ENCODE data around the gene STK17B. TPM values are rescaled to one million over a fixed set of nuclear protein-coding genes. Genes with fewer than 3 reads are reported as not detected.

STK17B gene
- total and polyA plus RNA-seq, 2 donors (not counting 1 experiment from before 2014, with no cell fraction given), result 39.0 to 43.1 TPM

GRCh38 chr2:196186266-196186980 is 15.0 kb upstream of the STK17B start:
- Histone ChIP-seq H2AFZ (ENCODE audit: low read length) (no peak overlapping the region), H3K9ac (ENCODE audit: insufficient read depth, low read length) (no peak overlapping the region), H3K27me3 (ENCODE audit: control insufficient read depth, insufficient read depth, low read length) (no peaks in the 10 kb centered on the region), H3K27ac (ENCODE audit: insufficient read depth, low read length) (no peak overlapping the region), H3K4me2 (ENCODE audit: extremely low read depth, insufficient read depth, low read length) (no peak overlapping the region), H3K9me3 (ENCODE audit: control insufficient read depth, insufficient read depth, low read depth, low read length) (no peaks in the 10 kb centered on the region), H4K20me1 (ENCODE audit: control insufficient read depth, extremely low read depth, insufficient read depth, low read length) (no peaks in the 10 kb centered on the region), H3K36me3 (ENCODE audit: control insufficient read depth, insufficient read depth, low read length) (no peaks in the 10 kb centered on the region), H3K4me1 (ENCODE audit: control insufficient read depth, extremely low read depth, insufficient read depth, low read length) (no peaks in the 10 kb centered on the region), H3K4me3 (replicated peaks in 1 of 4; ENCODE audit: control extremely low read depth in 1 of 4, insufficient read depth in 1 of 4, low read depth in 3 of 4, low read length in 4 of 4) (no peak overlapping the region), H3K79me2 (ENCODE audit: control insufficient read depth, insufficient read depth, low read length) (no peaks in the 10 kb centered on the region)
- no peak for TF ChIP-seq EZH2 (IDR thresholded peaks at IDR 0.05; ENCODE audit: low read length, missing control alignments)
- TF ChIP-seq, protein P1, sequence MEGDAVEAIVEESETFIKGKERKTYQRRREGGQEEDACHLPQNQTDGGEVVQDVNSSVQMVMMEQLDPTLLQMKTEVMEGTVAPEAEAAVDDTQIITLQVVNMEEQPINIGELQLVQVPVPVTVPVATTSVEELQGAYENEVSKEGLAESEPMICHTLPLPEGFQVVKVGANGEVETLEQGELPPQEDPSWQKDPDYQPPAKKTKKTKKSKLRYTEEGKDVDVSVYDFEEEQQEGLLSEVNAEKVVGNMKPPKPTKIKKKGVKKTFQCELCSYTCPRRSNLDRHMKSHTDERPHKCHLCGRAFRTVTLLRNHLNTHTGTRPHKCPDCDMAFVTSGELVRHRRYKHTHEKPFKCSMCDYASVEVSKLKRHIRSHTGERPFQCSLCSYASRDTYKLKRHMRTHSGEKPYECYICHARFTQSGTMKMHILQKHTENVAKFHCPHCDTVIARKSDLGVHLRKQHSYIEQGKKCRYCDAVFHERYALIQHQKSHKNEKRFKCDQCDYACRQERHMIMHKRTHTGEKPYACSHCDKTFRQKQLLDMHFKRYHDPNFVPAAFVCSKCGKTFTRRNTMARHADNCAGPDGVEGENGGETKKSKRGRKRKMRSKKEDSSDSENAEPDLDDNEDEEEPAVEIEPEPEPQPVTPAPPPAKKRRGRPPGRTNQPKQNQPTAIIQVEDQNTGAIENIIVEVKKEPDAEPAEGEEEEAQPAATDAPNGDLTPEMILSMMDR (conservative IDR thresholded peaks at IDR 0.05 in 1 of 2, IDR thresholded peaks at IDR 0.05 in 1 of 2; ENCODE audit: low read depth in 1 of 2, low read length in 2 of 2), result no peak
- DNase-seq (ENCODE audit: low read depth in 2 of 2), result no peak

DNA sequence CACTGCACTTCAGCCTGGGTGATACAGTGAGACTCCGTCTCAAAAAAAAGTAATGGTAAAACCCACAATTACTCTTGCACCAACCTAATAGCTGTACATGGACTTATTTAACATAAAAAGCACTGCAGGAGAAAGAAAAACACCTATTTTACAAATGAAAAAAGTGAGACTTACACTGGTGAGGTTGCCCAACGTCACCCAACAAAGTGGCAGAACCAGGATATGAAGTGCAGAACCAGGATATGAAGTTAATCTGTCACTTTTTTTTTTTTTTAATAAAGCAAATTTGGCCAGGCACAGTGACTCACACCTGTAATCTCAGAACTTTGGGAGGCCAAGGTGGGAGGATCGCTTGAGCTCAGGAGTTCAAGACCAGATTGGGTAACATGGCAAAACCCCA is 13.5 kb upstream of the STK17B start:
- Histone ChIP-seq H3K4me2 (ENCODE audit: extremely low read depth, insufficient read depth, low read length) (no peak overlapping the region), H2AFZ (ENCODE audit: low read length) (no peak overlapping the region), H3K4me3 (replicated peaks in 1 of 4; ENCODE audit: control extremely low read depth in 1 of 4, insufficient read depth in 1 of 4, low read depth in 3 of 4, low read length in 4 of 4) (no peak overlapping the region), H3K9ac (ENCODE audit: insufficient read depth, low read length) (no peak overlapping the region), H3K36me3 (ENCODE audit: control insufficient read depth, insufficient read depth, low read length) (no peaks in the 10 kb centered on the region), H3K27ac (ENCODE audit: insufficient read depth, low read length) (no peak overlapping the region), H3K4me1 (ENCODE audit: control insufficient read depth, extremely low read depth, insufficient read depth, low read length) (no peaks in the 10 kb centered on the region), H3K79me2 (ENCODE audit: control insufficient read depth, insufficient read depth, low read length) (no peaks in the 10 kb centered on the region), H3K9me3 (ENCODE audit: control insufficient read depth, insufficient read depth, low read depth, low read length) (no peaks in the 10 kb centered on the region), H4K20me1 (ENCODE audit: control insufficient read depth, extremely low read depth, insufficient read depth, low read length) (no peaks in the 10 kb centered on the region), H3K27me3 (ENCODE audit: control insufficient read depth, insufficient read depth, low read length) (no peaks in the 10 kb centered on the region)
- TF ChIP-seq EZH2 (IDR thresholded peaks at IDR 0.05; ENCODE audit: low read length, missing control alignments), result no peak
- TF ChIP-seq, protein P1 (conservative IDR thresholded peaks at IDR 0.05 in 1 of 2, IDR thresholded peaks at IDR 0.05 in 1 of 2; ENCODE audit: low read depth in 1 of 2, low read length in 2 of 2), result no peak
- no peak for DNase-seq (ENCODE audit: low read depth in 2 of 2)

GRCh38 chr2:196183528-196184231 is 12.3 kb upstream of the STK17B start:
- Histone ChIP-seq H3K9me3 (ENCODE audit: control insufficient read depth, insufficient read depth, low read depth, low read length) (no peaks in the 10 kb centered on the region), H3K27ac (ENCODE audit: insufficient read depth, low read length) (no peak overlapping the region), H3K36me3 (ENCODE audit: control insufficient read depth, insufficient read depth, low read length) (no peaks in the 10 kb centered on the region), H3K4me3 (replicated peaks in 1 of 4; ENCODE audit: control extremely low read depth in 1 of 4, insufficient read depth in 1 of 4, low read depth in 3 of 4, low read length in 4 of 4) (no peak overlapping the region), H3K79me2 (ENCODE audit: control insufficient read depth, insufficient read depth, low read length) (no peaks in the 10 kb centered on the region), H2AFZ (ENCODE audit: low read length) (no peak overlapping the region), H3K4me2 (ENCODE audit: extremely low read depth, insufficient read depth, low read length) (no peak overlapping the region), H3K9ac (ENCODE audit: insufficient read depth, low read length) (no peak overlapping the region), H3K27me3 (ENCODE audit: control insufficient read depth, insufficient read depth, low read length) (no peaks in the 10 kb centered on the region), H4K20me1 (ENCODE audit: control insufficient read depth, extremely low read depth, insufficient read depth, low read length) (no peaks in the 10 kb centered on the region), H3K4me1 (ENCODE audit: control insufficient read depth, extremely low read depth, insufficient read depth, low read length) (no peaks in the 10 kb centered on the region)
- DNase-seq (ENCODE audit: low read depth in 2 of 2), result no peak
- TF ChIP-seq, protein P1 (conservative IDR thresholded peaks at IDR 0.05 in 1 of 2, IDR thresholded peaks at IDR 0.05 in 1 of 2; ENCODE audit: low read depth in 1 of 2, low read length in 2 of 2), result no peak
- TF ChIP-seq EZH2 (IDR thresholded peaks at IDR 0.05; ENCODE audit: low read length, missing control alignments), result no peak

Data from fibroblast of lung (primary cell).